Activated T-cell treated with anti-CD3 and anti-CD28 coated beads, Interleukin-2, amount 50 U/mL, for 48 hours (primary cell): ENCODE data around the gene PUS10.
"Not testable (repeated sequence)": the region's sequence is repeated elsewhere in the genome, so short reads cannot be mapped to it uniquely, and the experiment has no call there.

ENCODE experiments used
- DNase-seq, 2 experiments: peaks; one replicate each; pipeline ENCODE4 v3.0.0-alpha.2; 2020

The PUS10 gene

GRCh38 chr2:61011678-61012077 is 6.4 kb downstream of the PUS10 start:
- DNase-seq, result no peak

- no peak for DNase-seq
These were observed 8.7 kb downstream of the PUS10 start for GRCh38 chr2:61009355-61009754.

- no peak for DNase-seq
These were observed 11.5 kb downstream of the PUS10 start for GRCh38 chr2:61006486-61007105.

- DNase-seq, result no peak
These were observed 12.3 kb downstream of the PUS10 start for GRCh38 chr2:61005736-61006135.

- no peak for DNase-seq
These were observed 19.2 kb downstream of the PUS10 start for GRCh38 chr2:60998628-60999545.

GRCh38 chr2:60994131-60994530 is 23.9 kb downstream of the PUS10 start:
- DNase-seq, result no peak

- DNase-seq, result no peak
These were observed 25.1 kb downstream of the PUS10 start for GRCh38 chr2:60992985-60993392.

GRCh38 chr2:60991644-60992043 is 26.4 kb downstream of the PUS10 start:
- no peak for DNase-seq

GRCh38 chr2:60989259-60989658 is 28.8 kb downstream of the PUS10 start:
- no peak for DNase-seq

GRCh38 chr2:60987656-60988055 is 30.4 kb downstream of the PUS10 start:
- DNase-seq, result not testable (repeated sequence)

- DNase-seq, result no peak
These were observed 31.0 kb downstream of the PUS10 start for GRCh38 chr2:60987041-60987440.

GRCh38 chr2:60984720-60985119 is 33.3 kb downstream of the PUS10 start:
- no peak for DNase-seq

- DNase-seq, result not testable (repeated sequence)
These were observed 36.0 kb downstream of the PUS10 start for GRCh38 chr2:60982066-60982465.

- no peak for DNase-seq
These were observed 37.8 kb downstream of the PUS10 start for GRCh38 chr2:60980071-60980815.

- DNase-seq, result no peak
These were observed 38.8 kb downstream of the PUS10 start for GRCh38 chr2:60979231-60979630.

GRCh38 chr2:60977562-60977895 is 40.5 kb downstream of the PUS10 start:
- DNase-seq, result no peak

GRCh38 chr2:60976875-60977561 is 41.0 kb downstream of the PUS10 start:
- DNase-seq, result no peak

- DNase-seq, result no peak
These were observed 41.7 kb downstream of the PUS10 start for GRCh38 chr2:60976256-60976850.

GRCh38 chr2:60974652-60975051 is 43.4 kb downstream of the PUS10 start:
- no peak for DNase-seq

- DNase-seq, result no peak
These were observed 44.4 kb downstream of the PUS10 start for GRCh38 chr2:60973705-60974104.

GRCh38 chr2:60972889-60973656 is 45.0 kb downstream of the PUS10 start:
- DNase-seq, result no peak
